HL-60 (cell line): ENCODE data around the gene CD164L2.

Experiments used
- CTCF ChIP-seq: IDR thresholded peaks from one replicate; pipeline ENCODE4 v1.5.1; 2011; ENCODE audit warnings: low read length, control low read depth, inconsistent platforms; ENCODE audit not compliant: insufficient read depth
- POLR2AphosphoS5 ChIP-seq: IDR thresholded peaks from 2 replicates; pipeline ENCODE4 v1.6.1; 2012; ENCODE audit warnings: low read depth

- TF ChIP-seq CTCF, result no peak
- no peak for TF ChIP-seq POLR2AphosphoS5
Observed at GRCh38 chr1:27403065-27403726, 20.1 kb upstream of the CD164L2 start.
